ENCODE measurements around the gene MOCS1. TPM values are rescaled to one million over a fixed set of nuclear protein-coding genes. Genes with fewer than 3 reads are reported as not detected.

Gene MOCS1
- total and polyA plus RNA-seq, 12 donors: 15.9 to 40.0 (median 20.9) TPM

- intact Hi-C loops (cut with DNase I): no loop called here
- ATAC-seq: no peak
- Histone ChIP-seq H3K4me1 (no peaks in the 10 kb centered on the region), H3K36me3 (peaks cover 0 to 97% (median 29%) of the 10 kb centered on the region in 9 donors), H3K9me3 (no peaks in the 10 kb centered on the region), H3K27me3 (no peaks in the 10 kb centered on the region), H3K27ac (no peak overlapping the region), H3K4me3 (no peak overlapping the region)
- no peak for TF ChIP-seq CTCF (IDR thresholded peaks at IDR 0.05)
- no peak for DNase-seq
- WGBS, 2 donors: 95 to 96% methylated on average over 5 of the region's 5 CpGs
Observed at GRCh38 chr6:39915866-39916265, 18.4 kb downstream of the MOCS1 start.

- Histone ChIP-seq H3K36me3 (peaks cover 0 to 98% (median 36%) of the 10 kb centered on the region in 9 donors), H3K27me3 (no peaks in the 10 kb centered on the region)
- WGBS, 2 donors: 96 to 98% methylated on average over 3 of the region's 3 CpGs
Observed at GRCh38 chr6:39914239-39914638, 20.0 kb downstream of the MOCS1 start.

DNA sequence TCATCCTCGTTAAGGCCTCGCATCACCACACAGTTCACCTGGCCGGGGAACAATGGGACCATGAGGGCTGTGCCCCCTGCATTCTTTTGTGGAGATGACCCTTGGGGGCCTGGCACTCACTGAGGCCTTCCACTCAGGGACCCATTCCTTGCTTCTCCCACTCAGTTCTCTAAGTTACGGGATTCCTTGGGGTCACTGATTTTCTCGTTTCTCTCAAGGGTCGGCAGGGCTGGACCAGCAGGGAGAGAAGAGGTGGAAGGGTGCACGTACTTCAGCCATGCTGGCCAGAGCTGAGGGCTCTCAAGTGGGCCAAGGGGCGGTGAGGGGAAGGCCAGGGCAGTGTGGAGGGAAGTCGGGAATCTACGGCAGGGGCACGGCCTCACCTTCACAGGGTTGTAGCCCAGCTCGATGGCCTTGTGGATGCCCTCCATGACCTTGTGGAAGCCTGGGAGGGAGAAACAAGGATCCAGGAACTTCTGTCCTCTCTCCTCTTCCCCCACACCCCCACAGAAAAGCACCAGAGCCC, 20.8 kb downstream of the MOCS1 start:
- peaks cover 0 to 97% (median 36%) of the 10 kb centered on the region in 9 donors for H3K36me3 ChIP-seq
- ATAC-seq (peak in 1 of 8 donors; percentile 7), DNase-seq (no peak)
- no peak overlapping the region for H3K27ac ChIP-seq
- H3K4me1 ChIP-seq: no peaks in the 10 kb centered on the region
- 96 to 97% methylated on average over 12 of the region's 12 CpGs for WGBS, 2 donors
- H3K27me3 ChIP-seq: no peaks in the 10 kb centered on the region
- no peak for TF ChIP-seq CTCF (IDR thresholded peaks at IDR 0.05)
- intact Hi-C loops (cut with DNase I): no loop called here
- no peak overlapping the region for H3K4me3 ChIP-seq
- no peaks in the 10 kb centered on the region for H3K9me3 ChIP-seq

More at GRCh38 chr6:39914239-39914638, 20.0 kb downstream of the MOCS1 start:
- DNase-seq (no peak), ATAC-seq (no peak)
- no peaks in the 10 kb centered on the region for H3K4me1 ChIP-seq
- no peak for TF ChIP-seq CTCF (IDR thresholded peaks at IDR 0.05)
- no peak overlapping the region for H3K4me3 ChIP-seq
- no peak overlapping the region for H3K27ac ChIP-seq
- no peaks in the 10 kb centered on the region for H3K9me3 ChIP-seq
- intact Hi-C loops (cut with DNase I): no loop called here

DNA sequence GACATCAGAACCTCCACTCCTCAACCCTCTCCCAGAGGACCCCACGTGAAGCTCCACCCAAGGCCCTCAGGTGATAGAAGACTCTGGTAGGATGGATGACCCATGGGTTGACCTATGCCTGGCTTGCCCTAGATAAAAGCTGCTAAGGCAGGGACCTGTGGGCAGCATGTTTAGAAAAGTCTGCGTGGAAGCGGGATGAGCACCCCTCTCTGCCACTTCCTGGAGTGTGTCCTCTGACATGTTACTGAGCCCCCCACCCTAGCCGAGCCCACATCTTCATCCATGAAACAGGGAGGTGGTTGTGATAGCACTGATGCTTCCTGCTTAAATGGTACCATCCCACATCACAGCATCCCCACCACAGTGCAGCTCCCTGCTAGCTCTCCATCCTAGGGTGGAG, 21.8 kb downstream of the MOCS1 start:
- 95 to 98% methylated on average over 4 of the region's 4 CpGs for WGBS, 2 donors

More for the DNA sequence above, 21.8 kb downstream of the MOCS1 start:
- no peak for TF ChIP-seq CTCF (IDR thresholded peaks at IDR 0.05)
- no peak for DNase-seq
- Histone ChIP-seq H3K4me3 (no peak overlapping the region), H3K27me3 (no peaks in the 10 kb centered on the region), H3K36me3 (peaks cover 0 to 96% (median 36%) of the 10 kb centered on the region in 9 donors), H3K4me1 (no peaks in the 10 kb centered on the region), H3K9me3 (no peaks in the 10 kb centered on the region), H3K27ac (no peak overlapping the region)
- intact Hi-C loops (cut with DNase I): no loop called here
- no peak for ATAC-seq
